Measurements from ENCODE around the gene NBAS. TPM values are rescaled to one million over a fixed set of nuclear protein-coding genes. Genes with fewer than 3 reads are reported as not detected.

NBAS gene
- total and polyA plus RNA-seq, 2 of the 4 experiments (the other 2 are of a cell fraction), result 22.3 to 105 TPM

- Histone ChIP-seq H3K27ac (ENCODE audit: insufficient read depth, low read length) (no peak overlapping the region), H3K36me3 (ENCODE audit: control insufficient read depth, insufficient read depth, low read length) (peaks cover 4% of the 10 kb centered on the region; the same call in 1 of the 2 replicates), H3K9me3 (ENCODE audit: control insufficient read depth, insufficient read depth, low read length) (no peaks in the 10 kb centered on the region), H3K23ac (ENCODE audit: low read depth, low read length) (no peak overlapping the region), H4K5ac (ENCODE audit: low read depth, low read length) (no peak overlapping the region), H4K8ac (ENCODE audit: low read depth in 2 of 2, low read length in 2 of 2) (no peak overlapping the region), H2BK20ac (ENCODE audit: low read depth, low read length) (no peak overlapping the region), H2AK9ac (replicated peaks; ENCODE audit: low read depth, low read length, poor library complexity) (no peak overlapping the region), H3K18ac (ENCODE audit: low read depth, low read length) (no peak overlapping the region), H3K14ac (replicated peaks; ENCODE audit: low read depth, low read length) (no peak overlapping the region), H2AK5ac (ENCODE audit: low read depth, low read length) (no peak overlapping the region), H3K4me3 (ENCODE audit: insufficient read depth, low read depth, low read length) (no peak overlapping the region), H3K9ac (ENCODE audit: low read depth, low read length) (no peak overlapping the region), H4K20me1 (ENCODE audit: insufficient read depth, low read length) (no peaks in the 10 kb centered on the region; the same call in 1 of the 2 replicates), H4K91ac (ENCODE audit: insufficient read depth, low read depth, low read length) (no peak overlapping the region), H3K4me1 (ENCODE audit: control insufficient read depth, insufficient read depth, low read length) (no peaks in the 10 kb centered on the region; the same call in 1 of the 2 replicates), H3K9me1 (ENCODE audit: insufficient read depth, low read length) (no peaks in the 10 kb centered on the region), H2BK120ac (ENCODE audit: low read depth, low read length) (no peak overlapping the region), H3K4me2 (ENCODE audit: low read depth, low read length) (no peak overlapping the region), H3K56ac (ENCODE audit: extremely low read depth, insufficient read depth, low read length) (no peak overlapping the region), H2BK5ac (ENCODE audit: low read depth, low read length, poor library complexity, severe bottlenecking) (no peak overlapping the region), H3K4ac (ENCODE audit: low read depth, low read length) (no peak overlapping the region), H2BK15ac (ENCODE audit: low read depth, low read length) (no peak overlapping the region), H3K27me3 (ENCODE audit: control insufficient read depth, insufficient read depth, low read length) (no peaks in the 10 kb centered on the region), H2AFZ (replicated peaks; ENCODE audit: low read length, poor library complexity) (no peak overlapping the region), H3K79me1 (ENCODE audit: low read depth in 1 of 2, low read length in 2 of 2) (peaks cover 3 to 6% of the 10 kb centered on the region in 2 experiments; a peak in 2 of 4 replicates)
- dilution Hi-C loops (cut with HindIII; ENCODE audit: low sequenced_read_pairs, unreplicated experiment) (no loop called here), in situ Hi-C loops (cut with MboI; ENCODE audit: low sequenced_read_pairs) (no loop called here), intact Hi-C loops (cut with micrococcal nuclease) (no loop called here)
- DNase-seq (no peak), ATAC-seq (ENCODE audit: low read depth) (no peak)
- POLR2A ChIA-PET (ENCODE audit: unreplicated experiment), result no interaction called here
- no peak for TF ChIP-seq NFE2L2 (IDR thresholded peaks at IDR 0.05; ENCODE audit: low read depth, low read length)
- no peak for TF ChIP-seq BHLHE40 (IDR thresholded peaks at IDR 0.05; ENCODE audit: low read depth, low read length)
- TF ChIP-seq CEBPB (IDR thresholded peaks at IDR 0.05; ENCODE audit: low read depth, low read length), result no peak
- no peak for TF ChIP-seq CHD1 (IDR thresholded peaks at IDR 0.05; ENCODE audit: low read depth, low read length)
- TF ChIP-seq RCOR1 (IDR thresholded peaks at IDR 0.05; ENCODE audit: insufficient replicate concordance, low read length), result no peak
- TF ChIP-seq ELK1 (IDR thresholded peaks at IDR 0.05; ENCODE audit: borderline replicate concordance, low read depth, low read length), result no peak
- TF ChIP-seq FOS (IDR thresholded peaks at IDR 0.05; ENCODE audit: low read depth, low read length), result no peak
- BruUV-seq (replicated peaks), result no TSS peak
- no CpG with 5 or more reads among the region's 2 CpGs for WGBS, 2 experiments (ENCODE audit: extremely low coverage in 2 of 2, insufficient read length in 1 of 2)
- CTCF ChIA-PET, result no interaction called here
Measured at GRCh38 chr2:15311926-15312325, 249.2 kb downstream of the NBAS start.

Measured in IMR-90 (cell line).